Esophagus squamous epithelium (tissue), 4 donors: Measurements from ENCODE around the gene CIAO2A.

Experiments used
- POLR2A ChIP-seq, 4 donors: fragments of 450-650 bp; IDR thresholded peaks; one replicate each; pipeline ENCODE4 v1.6.1; 2017; ENCODE audit warnings: antibody characterized with exemption in 4 of 4, mild to moderate bottlenecking in 4 of 4, moderate library complexity in 3 of 4
- TF ChIP-seq, protein P1 (sequence below), 6 experiments: fragments of 450-650 bp in 4 of 6; fragments of 200-600 bp in 2 of 6; sonication (generic) in 2 of 6; IDR thresholded peaks; one replicate each; pipeline ENCODE4 v1.5.1; 2016 to 2019; ENCODE audit warnings: antibody characterized with exemption in 6 of 6, mild to moderate bottlenecking in 4 of 6, moderate library complexity in 4 of 6

DNA sequence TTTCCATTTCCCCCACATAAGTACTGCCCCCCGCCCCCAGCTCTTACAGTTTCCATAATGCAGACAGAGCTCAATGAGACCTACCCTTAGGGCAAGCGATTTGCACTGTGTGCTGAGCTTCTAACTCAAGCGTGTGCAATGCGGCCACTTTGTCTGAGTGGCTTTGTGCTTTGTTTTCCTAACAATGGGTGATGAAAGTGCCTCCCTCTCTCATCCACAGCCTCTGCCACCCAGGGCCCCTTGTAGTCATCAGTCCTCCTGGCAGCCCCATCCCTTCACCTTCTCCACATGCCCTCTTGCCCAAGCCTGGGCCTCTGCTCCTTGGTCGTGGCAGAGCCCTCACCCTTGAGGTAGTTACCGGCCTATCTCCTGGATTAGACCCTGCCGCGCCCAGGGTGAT is 64.5 kb downstream of the CIAO2A start:
- TF ChIP-seq POLR2A (IDR thresholded peaks at IDR 0.05): no peak
- TF ChIP-seq, protein P1, sequence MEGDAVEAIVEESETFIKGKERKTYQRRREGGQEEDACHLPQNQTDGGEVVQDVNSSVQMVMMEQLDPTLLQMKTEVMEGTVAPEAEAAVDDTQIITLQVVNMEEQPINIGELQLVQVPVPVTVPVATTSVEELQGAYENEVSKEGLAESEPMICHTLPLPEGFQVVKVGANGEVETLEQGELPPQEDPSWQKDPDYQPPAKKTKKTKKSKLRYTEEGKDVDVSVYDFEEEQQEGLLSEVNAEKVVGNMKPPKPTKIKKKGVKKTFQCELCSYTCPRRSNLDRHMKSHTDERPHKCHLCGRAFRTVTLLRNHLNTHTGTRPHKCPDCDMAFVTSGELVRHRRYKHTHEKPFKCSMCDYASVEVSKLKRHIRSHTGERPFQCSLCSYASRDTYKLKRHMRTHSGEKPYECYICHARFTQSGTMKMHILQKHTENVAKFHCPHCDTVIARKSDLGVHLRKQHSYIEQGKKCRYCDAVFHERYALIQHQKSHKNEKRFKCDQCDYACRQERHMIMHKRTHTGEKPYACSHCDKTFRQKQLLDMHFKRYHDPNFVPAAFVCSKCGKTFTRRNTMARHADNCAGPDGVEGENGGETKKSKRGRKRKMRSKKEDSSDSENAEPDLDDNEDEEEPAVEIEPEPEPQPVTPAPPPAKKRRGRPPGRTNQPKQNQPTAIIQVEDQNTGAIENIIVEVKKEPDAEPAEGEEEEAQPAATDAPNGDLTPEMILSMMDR (IDR thresholded peaks at IDR 0.05): no peak
